GM21737 (cell line): ENCODE measurements around the gene AKAP8.
"Not testable (repeated sequence)": the region's sequence is repeated elsewhere in the genome, so short reads cannot be mapped to it uniquely, and the experiment has no call there.

Experiments used
- ATAC-seq: cut with Tn5 transposase; IDR thresholded peaks from one replicate; pipeline ENCODE4 v1.9.1; 2021; ENCODE audit warnings: mild to moderate bottlenecking, moderate library complexity; ENCODE audit not compliant: unreplicated experiment

Gene AKAP8

GRCh38 chr19:15337202-15337601, 42.4 kb downstream of the AKAP8 start:
- ATAC-seq: no peak

GRCh38 chr19:15335992-15336391, 43.6 kb downstream of the AKAP8 start:
- ATAC-seq: not testable (repeated sequence)

- peak; percentile 40 for ATAC-seq
Measured at GRCh38 chr19:15332311-15332996, 47.1 kb downstream of the AKAP8 start, which contains the start of gene BRD4. Gene BRD4 (minus strand): TSS chr19:15332539. CDS start chr19:15273099, 59,440 bp downstream.

- ATAC-seq: peak; percentile 29
Measured at GRCh38 chr19:15331419-15332310, 47.9 kb downstream of the AKAP8 start.

- no peak for ATAC-seq
Measured at GRCh38 chr19:15330801-15331418, 48.7 kb downstream of the AKAP8 start.

GRCh38 chr19:15328312-15328711, 51.3 kb downstream of the AKAP8 start:
- ATAC-seq: no peak

- ATAC-seq: no peak
Measured at GRCh38 chr19:15324791-15325519, 54.6 kb downstream of the AKAP8 start.

GRCh38 chr19:15323496-15324235, 55.9 kb downstream of the AKAP8 start:
- no peak for ATAC-seq

GRCh38 chr19:15321739-15322138, 57.8 kb downstream of the AKAP8 start:
- no peak for ATAC-seq

- ATAC-seq: no peak
Measured at GRCh38 chr19:15320116-15320515, 59.5 kb downstream of the AKAP8 start.

GRCh38 chr19:15318241-15318691, 61.3 kb downstream of the AKAP8 start:
- ATAC-seq: no peak

- no peak for ATAC-seq
Measured at GRCh38 chr19:15317392-15318071, 62.1 kb downstream of the AKAP8 start.

- ATAC-seq: no peak
Measured at GRCh38 chr19:15316498-15316897, 63.1 kb downstream of the AKAP8 start.

- no peak for ATAC-seq
Measured at GRCh38 chr19:15315101-15315500, 64.5 kb downstream of the AKAP8 start.

GRCh38 chr19:15313649-15314279, 65.8 kb downstream of the AKAP8 start:
- ATAC-seq: no peak

- ATAC-seq: no peak
Measured at GRCh38 chr19:15307169-15307568, 72.4 kb downstream of the AKAP8 start.

GRCh38 chr19:15305582-15306334, 73.8 kb downstream of the AKAP8 start:
- no peak for ATAC-seq

GRCh38 chr19:15304140-15304705, 75.4 kb downstream of the AKAP8 start:
- ATAC-seq: no peak
